PC-3 (cell line): ENCODE measurements around the gene LIG3. TPM values are rescaled to one million over a fixed set of nuclear protein-coding genes. Genes with fewer than 3 reads are reported as not detected.

Experiments used
- ATAC-seq: fragments of 200-7000 bp; cut with Tn5 transposase; 2 replicates; pipeline ENCODE4 v1.9.1; 2020; ENCODE audit warnings: mild to moderate bottlenecking, moderate library complexity
- BruUV-seq: library from RNA; stranded (reverse); fragments of 400-500 nt; replicated peaks from 2 replicates; lab custom pipeline; 2021; lab: Mats Ljungman, UMichigan
- CTCF ChIA-PET: fragments of 300-600 bp; sonication (Branson Sonifier 250); formaldehyde crosslinking; loops from one replicate; lab custom pipeline; 2022; ENCODE audit warnings: antibody characterized with exemption; lab: Charles Lee
- POLR2A ChIA-PET: fragments of 300-600 bp; sonication (Branson Sonifier 250); formaldehyde crosslinking; loops from one replicate; lab custom pipeline; 2022; ENCODE audit warnings: antibody characterized with exemption; ENCODE audit not compliant: unreplicated experiment; lab: Charles Lee
- DNase-seq: peaks from one replicate; pipeline ENCODE4 v3.0.0-alpha.2; 2015
- H2AFZ ChIP-seq: fragments of 300-600 bp; sonication (generic); 2 replicates; pipeline ENCODE4 v1.6.0; 2016; ENCODE audit warnings: antibody characterized with exemption, low read length
- H3F3A ChIP-seq: fragments of 300-600 bp; sonication (generic); one replicate; pipeline ENCODE4 v1.6.0; 2017; ENCODE audit warnings: antibody characterized with exemption, low read length, control low read depth, mild to moderate bottlenecking; ENCODE audit not compliant: unreplicated experiment
- H3K27ac ChIP-seq: fragments of 300-600 bp; sonication (generic); 2 replicates; pipeline ENCODE4 v1.5.1; 2016; ENCODE audit warnings: mild to moderate bottlenecking, low read length
- H3K27me3 ChIP-seq: fragments of 300-600 bp; sonication (generic); 2 replicates; pipeline ENCODE4 v1.6.1; 2016; ENCODE audit warnings: low read length, mixed read lengths
- H3K36me3 ChIP-seq: fragments of 300-600 bp; sonication (generic); 2 replicates; pipeline ENCODE4 v1.6.1; 2016; ENCODE audit warnings: low read depth, mixed run types, low read length, mixed read lengths
- H3K4me1 ChIP-seq: fragments of 300-600 bp; sonication (generic); 2 replicates; pipeline ENCODE4 v1.5.1; 2016; ENCODE audit warnings: low read length; ENCODE audit not compliant: insufficient read depth
- H3K4me2 ChIP-seq: fragments of 300-600 bp; sonication (generic); 2 replicates; pipeline ENCODE4 v1.6.0; 2016; ENCODE audit warnings: low read length
- H3K4me3 ChIP-seq: fragments of 300-600 bp; sonication (generic); 2 replicates; pipeline ENCODE4 v1.5.1; 2016; ENCODE audit warnings: mild to moderate bottlenecking, low read length, mixed read lengths
- H3K79me2 ChIP-seq: fragments of 300-600 bp; sonication (generic); 2 replicates; pipeline ENCODE4 v1.6.1; 2017; ENCODE audit warnings: low read length, mixed read lengths
- H3K9ac ChIP-seq: fragments of 300-600 bp; sonication (generic); 2 replicates; pipeline ENCODE4 v1.6.0; 2016; ENCODE audit warnings: mild to moderate bottlenecking, low read length
- H3K9me2 ChIP-seq: fragments of 300-600 bp; sonication (generic); replicated peaks from 2 replicates; pipeline ENCODE4 v1.6.1; 2016; ENCODE audit warnings: mixed run types, low read length, mixed read lengths
- H3K9me3 ChIP-seq: fragments of 300-600 bp; sonication (generic); 2 replicates; pipeline ENCODE4 v1.6.1; 2016; ENCODE audit warnings: low read length, mixed read lengths
- H4K20me1 ChIP-seq: fragments of 300-600 bp; sonication (generic); 2 replicates; pipeline ENCODE4 v1.6.1; 2016; ENCODE audit warnings: low read length, mixed read lengths
- EZH2 ChIP-seq: fragments of 300-600 bp; sonication (generic); IDR thresholded peaks from one replicate; pipeline ENCODE4 v1.6.1; 2017; ENCODE audit warnings: antibody characterized with exemption, mild to moderate bottlenecking, low read length; ENCODE audit not compliant: unreplicated experiment
- EZH2phosphoT487 ChIP-seq: fragments of 300-600 bp; sonication (generic); IDR thresholded peaks from 2 replicates; pipeline ENCODE4 v1.6.1; 2018; ENCODE audit warnings: mild to moderate bottlenecking, antibody characterized with exemption, low read length, borderline replicate concordance
- intact Hi-C: fragments of 100-400 bp; cut with micrococcal nuclease; formaldehyde crosslinking; loops from 2 replicates; pipeline ENCODE4 v1.9.0; 2023
- total RNA-seq: library from RNA; depleted of rRNA; stranded (reverse); fragments of >200 nt; gene quantifications from 2 replicates; pipeline ENCODE4 v1.2.3, GENCODE V29; 2014; rRNA removed
- TF ChIP-seq, protein P1 (sequence below): fragments of 300-600 bp; sonication (generic); conservative IDR thresholded peaks from 2 replicates; pipeline ENCODE4 v1.5.1; 2017; ENCODE audit warnings: antibody characterized with exemption, low read depth, mild to moderate bottlenecking, low read length

The LIG3 gene
- total RNA-seq, 1 experiment from 2014 or later: 43.2 TPM

GRCh38 chr17:35056013-35056412 lies 75.7 kb downstream of the LIG3 start:
- Histone ChIP-seq H3K4me1 (peaks cover 16% of the 10 kb centered on the region), H3K9ac (no peak overlapping the region), H4K20me1 (no peaks in the 10 kb centered on the region), H3K27me3 (no peaks in the 10 kb centered on the region), H3K36me3 (peaks cover 12% of the 10 kb centered on the region), H3F3A (no peaks in the 10 kb centered on the region), H3K27ac (no peak overlapping the region), H3K79me2 (peaks cover 92% of the 10 kb centered on the region), H3K9me3 (no peaks in the 10 kb centered on the region), H2AFZ (no peak overlapping the region), H3K9me2 (no peaks in the 10 kb centered on the region), H3K4me2 (no peak overlapping the region), H3K4me3 (no peak overlapping the region)
- DNase-seq: no peak
- ChIA-PET CTCF (no interaction called here), POLR2A (no interaction called here)
- TF ChIP-seq, protein P1, sequence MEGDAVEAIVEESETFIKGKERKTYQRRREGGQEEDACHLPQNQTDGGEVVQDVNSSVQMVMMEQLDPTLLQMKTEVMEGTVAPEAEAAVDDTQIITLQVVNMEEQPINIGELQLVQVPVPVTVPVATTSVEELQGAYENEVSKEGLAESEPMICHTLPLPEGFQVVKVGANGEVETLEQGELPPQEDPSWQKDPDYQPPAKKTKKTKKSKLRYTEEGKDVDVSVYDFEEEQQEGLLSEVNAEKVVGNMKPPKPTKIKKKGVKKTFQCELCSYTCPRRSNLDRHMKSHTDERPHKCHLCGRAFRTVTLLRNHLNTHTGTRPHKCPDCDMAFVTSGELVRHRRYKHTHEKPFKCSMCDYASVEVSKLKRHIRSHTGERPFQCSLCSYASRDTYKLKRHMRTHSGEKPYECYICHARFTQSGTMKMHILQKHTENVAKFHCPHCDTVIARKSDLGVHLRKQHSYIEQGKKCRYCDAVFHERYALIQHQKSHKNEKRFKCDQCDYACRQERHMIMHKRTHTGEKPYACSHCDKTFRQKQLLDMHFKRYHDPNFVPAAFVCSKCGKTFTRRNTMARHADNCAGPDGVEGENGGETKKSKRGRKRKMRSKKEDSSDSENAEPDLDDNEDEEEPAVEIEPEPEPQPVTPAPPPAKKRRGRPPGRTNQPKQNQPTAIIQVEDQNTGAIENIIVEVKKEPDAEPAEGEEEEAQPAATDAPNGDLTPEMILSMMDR: no peak
- TF ChIP-seq EZH2: no peak
- TF ChIP-seq EZH2phosphoT487: no peak
- ATAC-seq: no peak
- no TSS peak for BruUV-seq
- intact Hi-C loops: no loop called here

DNA sequence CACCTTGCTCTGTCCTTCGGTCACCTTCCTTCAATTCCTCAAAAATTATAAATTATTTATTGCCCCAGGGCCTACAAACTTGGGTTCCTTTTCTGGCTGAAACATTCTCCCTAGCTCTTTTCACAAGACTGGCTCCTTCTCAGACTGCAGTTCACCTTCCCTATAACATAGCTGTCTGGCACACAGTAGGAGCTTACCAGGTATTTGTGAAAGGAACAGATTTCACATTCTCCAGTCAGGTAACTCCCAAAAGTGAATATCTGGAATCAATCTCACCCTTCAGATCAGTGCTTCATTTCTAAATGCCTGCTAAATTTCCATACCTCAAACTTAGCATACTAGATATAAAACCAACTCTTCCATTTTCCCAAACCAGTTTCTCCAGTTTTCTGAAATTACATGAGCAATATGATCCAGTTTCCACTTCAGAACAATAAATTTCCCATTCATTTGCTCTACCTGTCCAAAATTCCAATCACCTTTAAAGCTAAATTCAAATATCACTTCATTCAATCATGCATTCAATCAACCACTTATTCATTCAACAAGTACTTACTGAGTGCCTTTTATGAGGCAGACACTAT lies 77.1 kb downstream of the LIG3 start:
- H3F3A ChIP-seq: no peaks in the 10 kb centered on the region
- H3K4me3 ChIP-seq: peak overlapping the region; percentile 38
- ChIA-PET POLR2A (no interaction called here), CTCF (no interaction called here)
- no peak overlapping the region for H2AFZ ChIP-seq
- no peaks in the 10 kb centered on the region for H3K27me3 ChIP-seq
- DNase-seq: peak; percentile 69
- H3K9me2 ChIP-seq: no peaks in the 10 kb centered on the region
- H3K79me2 ChIP-seq: peaks cover 92% of the 10 kb centered on the region
- BruUV-seq: no TSS peak
- no peaks in the 10 kb centered on the region for H4K20me1 ChIP-seq
- no peaks in the 10 kb centered on the region for H3K9me3 ChIP-seq
- no peak for ATAC-seq
- TF ChIP-seq, protein P1: no peak
- TF ChIP-seq EZH2 (no peak), EZH2phosphoT487 (no peak)
- 0 out of 2 replicates have a peak overlapping the region, but pooled peaks have one; percentile 10 for H3K9ac ChIP-seq
- intact Hi-C loops: no loop called here
- peak overlapping the region; percentile 61 for H3K27ac ChIP-seq
- peaks cover 19% of the 10 kb centered on the region for H3K36me3 ChIP-seq
- peak overlapping the region; percentile 69 for H3K4me2 ChIP-seq
- peaks cover 18% of the 10 kb centered on the region for H3K4me1 ChIP-seq

Other genes starting within 250 kb of the LIG3 start
- gene CCT6B, start 19.1 kb upstream of the LIG3 start, total RNA-seq: 0.33 TPM in 1 of 2 replicates, not detected in the other
- 5.0 and 9.6 TPM in 2 replicates for gene ZNF830, start 19.0 kb upstream of the LIG3 start, total RNA-seq
- 37.7 and 46.4 TPM in 2 replicates for gene RFFL, start 83.2 kb downstream of the LIG3 start, total RNA-seq
- gene RAD51D, start 139.3 kb downstream of the LIG3 start, total RNA-seq: 10.7 and 16.5 TPM in 2 replicates
- gene FNDC8, start 141.1 kb downstream of the LIG3 start, total RNA-seq: not detected in 2 replicates
- gene NLE1, start 161.8 kb downstream of the LIG3 start, total RNA-seq: 18.6 and 33.5 TPM in 2 replicates
- not detected in 2 replicates for gene UNC45B, start 167.3 kb downstream of the LIG3 start, total RNA-seq
- not detected in 2 replicates for gene SLC35G3, start 213.9 kb downstream of the LIG3 start, total RNA-seq